HepG2 (cell line): ENCODE results near the gene ARHGDIA. TPM values are rescaled to one million over a fixed set of nuclear protein-coding genes. Genes with fewer than 3 reads are reported as not detected.

ENCODE experiments used
- CBFB ChIP-seq: sonication (generic); formaldehyde crosslinking; IDR thresholded peaks from 2 replicates; pipeline ENCODE4 v1.4.0; 2020; ENCODE audit warnings: missing genetic modification reagents
- CBX5 ChIP-seq: sonication (generic); formaldehyde crosslinking; IDR thresholded peaks from 2 replicates; pipeline ENCODE4 v1.4.0; 2020; ENCODE audit warnings: missing genetic modification reagents, borderline replicate concordance
- E2F2 ChIP-seq: sonication (generic); formaldehyde crosslinking; IDR thresholded peaks from 2 replicates; pipeline ENCODE4 v1.4.0; 2020; ENCODE audit warnings: missing genetic modification reagents, borderline replicate concordance
- JARID2 ChIP-seq: sonication (generic); formaldehyde crosslinking; IDR thresholded peaks from 2 replicates; pipeline ENCODE4 v1.8.1; 2023; ENCODE audit warnings: missing genetic modification reagents, inconsistent platforms; ENCODE audit not compliant: insufficient replicate concordance
- KDM3A ChIP-seq: IDR thresholded peaks from 2 replicates; pipeline ENCODE4 v1.6.1; 2018; ENCODE audit warnings: low read depth, missing compliant biosample characterization
- MYNN ChIP-seq: sonication (generic); formaldehyde crosslinking; IDR thresholded peaks from 2 replicates; pipeline ENCODE4 v1.4.0; 2020; ENCODE audit warnings: mild to moderate bottlenecking, low read depth, missing genetic modification reagents
- SP1 ChIP-seq, 2 experiments: fragments of 450-650 bp in 1 of 2; sonication (generic) in 1 of 2; formaldehyde crosslinking in 1 of 2; IDR thresholded peaks; 2 replicates each; pipeline versions ENCODE4 v1.4.0 to v1.6.1; 2016 to 2020; ENCODE audit warnings: missing genetic modification reagents in 1 of 2
- SUZ12 ChIP-seq: fragments of 150-350 bp; IDR thresholded peaks from 2 replicates; pipeline ENCODE4 v1.6.1; 2014; ENCODE audit warnings: low read depth, low read length
- TAF1 ChIP-seq: sonication (generic); formaldehyde crosslinking; IDR thresholded peaks from 2 replicates; pipeline ENCODE4 v1.4.0; 2020; ENCODE audit warnings: missing genetic modification reagents
- ZBTB2 ChIP-seq: sonication (generic); formaldehyde crosslinking; IDR thresholded peaks from 2 replicates; pipeline ENCODE4 v1.8.0; 2022; ENCODE audit warnings: low read depth, missing genetic modification reagents
- ZSCAN12 ChIP-seq: sonication (generic); formaldehyde crosslinking; IDR thresholded peaks from 2 replicates; pipeline ENCODE4 v1.9.0; 2021; ENCODE audit warnings: mild to moderate bottlenecking, missing genetic modification reagents
- polyA plus RNA-seq, 8 experiments: library from polyadenylated mRNA; depleted of rRNA in 3 of 8; stranded (reverse) in 7 of 8; unstranded in 1 of 8; fragments of >200 nt; fragmentation: Illumina TruSeq in 4 of 8; extraction: Trizol in 4 of 8; gene quantifications; 2 replicates each; pipeline versions ENCODE4 v1.2.1 to v1.2.3, GENCODE V29; 2011 to 2016; ENCODE audit warnings: low read depth in 4 of 8, missing spikeins in 1 of 8, mixed read lengths in 1 of 8; ENCODE audit not compliant: insufficient read depth in 1 of 8
- total RNA-seq, 5 experiments: library from RNA; depleted of rRNA; stranded (reverse); fragments of >200 nt; fragmentation: Illumina TruSeq; extraction: Trizol; gene quantifications; 2 replicates each; pipeline ENCODE4 v1.2.3, GENCODE V29; 2016; ENCODE audit warnings: low read depth in 1 of 5
- TF ChIP-seq, protein P1 (sequence below): sonication (generic); formaldehyde crosslinking; IDR thresholded peaks from 2 replicates; pipeline ENCODE4 v1.8.1; 2023; ENCODE audit warnings: missing genetic modification reagents, inconsistent platforms, borderline replicate concordance
- TF ChIP-seq, protein P2 (sequence below): IDR thresholded peaks from 2 replicates; pipeline ENCODE4 v1.6.1; 2016; ENCODE audit warnings: low read depth, control low read depth
- TF ChIP-seq, protein P3 (sequence below): sonication (generic); formaldehyde crosslinking; IDR thresholded peaks from 2 replicates; pipeline ENCODE4 v1.8.0; 2022; ENCODE audit warnings: mild to moderate bottlenecking, missing genetic modification reagents; ENCODE audit not compliant: insufficient replicate concordance
- TF ChIP-seq, protein P4 (sequence below): sonication (generic); formaldehyde crosslinking; IDR thresholded peaks from 2 replicates; pipeline ENCODE4 v1.4.0; 2020; ENCODE audit warnings: missing genetic modification reagents, low read depth, mild to moderate bottlenecking, borderline replicate concordance

Gene ARHGDIA
- total and polyA plus RNA-seq, 2 of the 13 experiments (the other 11 are each of a cell fraction or from before 2014, with no cell fraction given), result 40.0 to 64.0 TPM

- TF ChIP-seq ZBTB2 (CRISPR knock-in tag), result 0 out of 2 replicates have a peak, but pooled peaks have one; percentile 55
- TF ChIP-seq, protein P1, sequence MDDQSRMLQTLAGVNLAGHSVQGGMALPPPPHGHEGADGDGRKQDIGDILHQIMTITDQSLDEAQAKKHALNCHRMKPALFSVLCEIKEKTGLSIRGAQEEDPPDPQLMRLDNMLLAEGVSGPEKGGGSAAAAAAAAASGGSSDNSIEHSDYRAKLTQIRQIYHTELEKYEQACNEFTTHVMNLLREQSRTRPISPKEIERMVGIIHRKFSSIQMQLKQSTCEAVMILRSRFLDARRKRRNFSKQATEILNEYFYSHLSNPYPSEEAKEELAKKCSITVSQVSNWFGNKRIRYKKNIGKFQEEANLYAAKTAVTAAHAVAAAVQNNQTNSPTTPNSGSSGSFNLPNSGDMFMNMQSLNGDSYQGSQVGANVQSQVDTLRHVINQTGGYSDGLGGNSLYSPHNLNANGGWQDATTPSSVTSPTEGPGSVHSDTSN (CRISPR knock-in tag), result 0 out of 2 replicates have a peak, but pooled peaks have one; percentile 46
- 0 out of 2 replicates have a peak, but pooled peaks have one; percentile 21 for TF ChIP-seq E2F2 (CRISPR knock-in tag)
- TF ChIP-seq MYNN (CRISPR knock-in tag), result no peak
- no peak for TF ChIP-seq TAF1
- TF ChIP-seq CBX5 (CRISPR knock-in tag), result no peak
- no peak for TF ChIP-seq JARID2 (CRISPR knock-in tag)
- 0 out of 2 replicates have a peak, but pooled peaks have one; percentile 9 for TF ChIP-seq ZSCAN12 (CRISPR knock-in tag)
- TF ChIP-seq CBFB, result peak; percentile 15; the same call in 1 of the 2 replicates
- no peak for TF ChIP-seq SUZ12
- TF ChIP-seq, protein P2, sequence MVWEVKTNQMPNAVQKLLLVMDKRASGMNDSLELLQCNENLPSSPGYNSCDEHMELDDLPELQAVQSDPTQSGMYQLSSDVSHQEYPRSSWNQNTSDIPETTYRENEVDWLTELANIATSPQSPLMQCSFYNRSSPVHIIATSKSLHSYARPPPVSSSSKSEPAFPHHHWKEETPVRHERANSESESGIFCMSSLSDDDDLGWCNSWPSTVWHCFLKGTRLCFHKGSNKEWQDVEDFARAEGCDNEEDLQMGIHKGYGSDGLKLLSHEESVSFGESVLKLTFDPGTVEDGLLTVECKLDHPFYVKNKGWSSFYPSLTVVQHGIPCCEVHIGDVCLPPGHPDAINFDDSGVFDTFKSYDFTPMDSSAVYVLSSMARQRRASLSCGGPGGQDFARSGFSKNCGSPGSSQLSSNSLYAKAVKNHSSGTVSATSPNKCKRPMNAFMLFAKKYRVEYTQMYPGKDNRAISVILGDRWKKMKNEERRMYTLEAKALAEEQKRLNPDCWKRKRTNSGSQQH (CRISPR knock-in tag), result no peak
- TF ChIP-seq, protein P3, sequence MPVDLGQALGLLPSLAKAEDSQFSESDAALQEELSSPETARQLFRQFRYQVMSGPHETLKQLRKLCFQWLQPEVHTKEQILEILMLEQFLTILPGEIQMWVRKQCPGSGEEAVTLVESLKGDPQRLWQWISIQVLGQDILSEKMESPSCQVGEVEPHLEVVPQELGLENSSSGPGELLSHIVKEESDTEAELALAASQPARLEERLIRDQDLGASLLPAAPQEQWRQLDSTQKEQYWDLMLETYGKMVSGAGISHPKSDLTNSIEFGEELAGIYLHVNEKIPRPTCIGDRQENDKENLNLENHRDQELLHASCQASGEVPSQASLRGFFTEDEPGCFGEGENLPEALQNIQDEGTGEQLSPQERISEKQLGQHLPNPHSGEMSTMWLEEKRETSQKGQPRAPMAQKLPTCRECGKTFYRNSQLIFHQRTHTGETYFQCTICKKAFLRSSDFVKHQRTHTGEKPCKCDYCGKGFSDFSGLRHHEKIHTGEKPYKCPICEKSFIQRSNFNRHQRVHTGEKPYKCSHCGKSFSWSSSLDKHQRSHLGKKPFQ, result no peak
- TF ChIP-seq, protein P4, sequence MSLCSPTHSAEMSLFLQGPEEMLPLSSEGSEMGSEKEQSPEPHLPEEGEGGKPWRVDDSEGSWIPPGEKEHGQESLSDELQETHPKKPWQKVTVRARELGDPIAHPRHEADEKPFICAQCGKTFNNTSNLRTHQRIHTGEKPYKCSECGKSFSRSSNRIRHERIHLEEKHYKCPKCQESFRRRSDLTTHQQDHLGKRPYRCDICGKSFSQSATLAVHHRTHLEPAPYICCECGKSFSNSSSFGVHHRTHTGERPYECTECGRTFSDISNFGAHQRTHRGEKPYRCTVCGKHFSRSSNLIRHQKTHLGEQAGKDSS (CRISPR knock-in tag), result no peak
- no peak for TF ChIP-seq SP1 (IDR thresholded peaks at IDR 0.05)
- 0 out of 2 replicates have a peak, but pooled peaks have one; percentile 22 for TF ChIP-seq SP1 (CRISPR knock-in tag; IDR thresholded peaks at IDR 0.05)
- TF ChIP-seq KDM3A, result no peak
Measured at GRCh38 chr17:81902023-81902652, 31.0 kb upstream of the ARHGDIA start, which contains the start of gene NPB (continued).
